Esophagus squamous epithelium (tissue), 5 donors: ENCODE results near the gene ACKR4. TPM values are rescaled to one million over a fixed set of nuclear protein-coding genes. Genes with fewer than 3 reads are reported as not detected.

Experiments used
- DNase-seq: peaks from one replicate; lab custom pipeline; 2025; lab: John Stamatoyannopoulos, UW
- H3K27ac ChIP-seq, 4 donors: fragments of 200-600 bp; sonication (generic); one replicate each; pipeline ENCODE4 v1.5.1; 2016 to 2019; ENCODE audit warnings: mild to moderate bottlenecking in 1 of 4
- H3K27me3 ChIP-seq, 4 donors: fragments of 200-600 bp; sonication (generic); 1 replicate in 3 of 4; 2 replicates in 1 of 4; pipeline versions ENCODE4 v1.5.1 to v1.6.0; 2017 to 2021; ENCODE audit warnings: antibody characterized with exemption in 1 of 4
- H3K36me3 ChIP-seq, 3 donors: fragments of 200-600 bp; sonication (generic); one replicate each; pipeline ENCODE4 v1.5.1; 2016 to 2019
- H3K4me1 ChIP-seq, 3 donors: fragments of 200-600 bp; sonication (generic); one replicate each; pipeline ENCODE4 v1.5.1; 2017 to 2019
- H3K4me3 ChIP-seq, 4 donors: fragments of 200-600 bp; sonication (generic); 1 replicate in 3 of 4; 2 replicates in 1 of 4; pipeline ENCODE4 v1.5.1; 2016 to 2019; ENCODE audit warnings: mild to moderate bottlenecking in 2 of 4, moderate library complexity in 1 of 4
- H3K9me3 ChIP-seq, 3 donors: fragments of 200-600 bp; sonication (generic); one replicate each; pipeline ENCODE4 v1.5.1; 2016 to 2019
- POLR2A ChIP-seq, 4 donors: fragments of 450-650 bp; IDR thresholded peaks; one replicate each; pipeline ENCODE4 v1.6.1; 2017; ENCODE audit warnings: antibody characterized with exemption in 4 of 4, mild to moderate bottlenecking in 4 of 4, moderate library complexity in 3 of 4
- WGBS, 2 donors: methylation state at CpG; one replicate each; pipeline ENCODE4 v1.1.5; 2018; 5-methylcytosine and 5-hydroxymethylcytosine counted together
- intact Hi-C: fragments of 100-400 bp; cut with DNase I; formaldehyde crosslinking; loops from one replicate; pipeline ENCODE4 v1.15.0; 2022
- total RNA-seq, 4 donors: library from RNA; depleted of rRNA; stranded (reverse); fragments of >200 nt; gene quantifications; one replicate each; pipeline ENCODE4 v1.1.0, GENCODE V29; 2016
- TF ChIP-seq, protein P1 (sequence below), 6 experiments: fragments of 450-650 bp in 4 of 6; fragments of 200-600 bp in 2 of 6; sonication (generic) in 2 of 6; IDR thresholded peaks; one replicate each; pipeline ENCODE4 v1.5.1; 2016 to 2019; ENCODE audit warnings: antibody characterized with exemption in 6 of 6, mild to moderate bottlenecking in 4 of 6, moderate library complexity in 4 of 6
- donor health status: DM: yes; HTN: yes; CAD: no.

Gene ACKR4
- total RNA-seq, 4 donors from 2014 or later: 0.31 to 1.1 (median 0.88) TPM; not detected in 1

DNA sequence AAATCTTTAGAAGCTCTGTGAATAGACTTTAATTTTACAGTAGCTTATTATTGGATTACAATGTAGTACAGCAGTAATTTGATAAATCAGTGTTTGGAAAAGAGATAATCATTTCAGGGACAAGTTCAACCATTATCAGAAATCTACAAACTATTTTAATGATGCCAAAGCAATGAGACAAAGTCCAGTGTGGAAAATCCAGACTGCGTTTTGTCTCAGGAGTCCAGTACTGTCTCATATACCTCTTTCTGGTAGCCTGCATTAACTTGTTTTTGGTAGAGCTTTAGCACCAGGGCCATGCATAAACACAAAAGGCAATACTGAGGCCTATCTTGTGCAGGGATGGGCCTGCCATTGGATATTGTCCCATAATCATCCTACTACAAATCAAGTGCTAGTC, 19.7 kb downstream of the ACKR4 start:
- TF ChIP-seq POLR2A (IDR thresholded peaks at IDR 0.05): no peak
- TF ChIP-seq, protein P1, sequence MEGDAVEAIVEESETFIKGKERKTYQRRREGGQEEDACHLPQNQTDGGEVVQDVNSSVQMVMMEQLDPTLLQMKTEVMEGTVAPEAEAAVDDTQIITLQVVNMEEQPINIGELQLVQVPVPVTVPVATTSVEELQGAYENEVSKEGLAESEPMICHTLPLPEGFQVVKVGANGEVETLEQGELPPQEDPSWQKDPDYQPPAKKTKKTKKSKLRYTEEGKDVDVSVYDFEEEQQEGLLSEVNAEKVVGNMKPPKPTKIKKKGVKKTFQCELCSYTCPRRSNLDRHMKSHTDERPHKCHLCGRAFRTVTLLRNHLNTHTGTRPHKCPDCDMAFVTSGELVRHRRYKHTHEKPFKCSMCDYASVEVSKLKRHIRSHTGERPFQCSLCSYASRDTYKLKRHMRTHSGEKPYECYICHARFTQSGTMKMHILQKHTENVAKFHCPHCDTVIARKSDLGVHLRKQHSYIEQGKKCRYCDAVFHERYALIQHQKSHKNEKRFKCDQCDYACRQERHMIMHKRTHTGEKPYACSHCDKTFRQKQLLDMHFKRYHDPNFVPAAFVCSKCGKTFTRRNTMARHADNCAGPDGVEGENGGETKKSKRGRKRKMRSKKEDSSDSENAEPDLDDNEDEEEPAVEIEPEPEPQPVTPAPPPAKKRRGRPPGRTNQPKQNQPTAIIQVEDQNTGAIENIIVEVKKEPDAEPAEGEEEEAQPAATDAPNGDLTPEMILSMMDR (IDR thresholded peaks at IDR 0.05): no peak
- peaks cover 0 to 35% (median 0%) of the 10 kb centered on the region in 3 donors for H3K36me3 ChIP-seq
- no peaks in the 10 kb centered on the region for H3K4me1 ChIP-seq
- no peak overlapping the region for H3K27ac ChIP-seq
- no peaks in the 10 kb centered on the region for H3K27me3 ChIP-seq
- H3K4me3 ChIP-seq: no peak overlapping the region
- intact Hi-C loops: no loop called here
- H3K9me3 ChIP-seq: no peaks in the 10 kb centered on the region
- 100% methylated on average over 1 of the region's 1 CpG for WGBS, 2 donors
- DNase-seq: no peak

- Histone ChIP-seq H3K4me1 (peaks cover 0 to 19% (median 0%) of the 10 kb centered on the region in 3 donors), H3K9me3 (no peaks in the 10 kb centered on the region), H3K4me3 (no peak overlapping the region), H3K36me3 (peaks cover 0 to 37% (median 0%) of the 10 kb centered on the region in 3 donors), H3K27ac (no peak overlapping the region), H3K27me3 (no peaks in the 10 kb centered on the region)
- TF ChIP-seq, protein P1 (IDR thresholded peaks at IDR 0.05): no peak
- no peak for TF ChIP-seq POLR2A (IDR thresholded peaks at IDR 0.05)
- intact Hi-C loops: no loop called here
- 48 to 62% methylated on average over 1 of the region's 1 CpG for WGBS, 2 donors
- no peak for DNase-seq
Observed at GRCh38 chr3:132622148-132622547, 25.1 kb downstream of the ACKR4 start.

DNA sequence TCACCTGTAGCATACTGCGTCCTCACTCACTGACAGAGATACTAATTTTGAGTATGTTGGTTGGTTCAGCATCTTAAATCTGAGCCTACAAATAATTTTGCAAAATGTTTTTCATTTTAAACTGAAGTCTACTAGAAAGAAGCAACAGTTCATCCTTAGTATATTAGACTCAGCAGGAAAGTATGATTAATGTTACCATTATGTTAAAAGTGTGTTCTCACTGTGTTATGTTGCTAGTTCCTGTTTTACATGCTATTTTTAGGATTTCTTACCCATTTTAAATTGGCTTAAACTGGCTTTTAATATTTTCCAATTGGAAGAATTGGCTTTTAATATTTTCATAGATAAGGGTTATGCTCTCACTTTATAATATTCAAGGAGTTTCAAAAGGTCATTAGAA, 25.7 kb downstream of the ACKR4 start:
- TF ChIP-seq, protein P1 (IDR thresholded peaks at IDR 0.05): no peak
- no peak for TF ChIP-seq POLR2A (IDR thresholded peaks at IDR 0.05)
- 88 to 95% methylated on average over 1 of the region's 1 CpG for WGBS, 2 donors
- H3K9me3 ChIP-seq: no peaks in the 10 kb centered on the region
- no peak overlapping the region for H3K4me3 ChIP-seq
- H3K36me3 ChIP-seq: peaks cover 0 to 43% (median 0%) of the 10 kb centered on the region in 3 donors
- H3K27ac ChIP-seq: no peak overlapping the region
- H3K4me1 ChIP-seq: peaks cover 0 to 19% (median 0%) of the 10 kb centered on the region in 3 donors
- no peak for DNase-seq
- no peaks in the 10 kb centered on the region for H3K27me3 ChIP-seq
- intact Hi-C loops: no loop called here

GRCh38 chr3:132623646-132624045, 26.6 kb downstream of the ACKR4 start:
- H3K9me3 ChIP-seq: no peaks in the 10 kb centered on the region
- peaks cover 0 to 48% (median 0%) of the 10 kb centered on the region in 3 donors for H3K36me3 ChIP-seq
- whole genome bisulfite sequencing, 2 donors: no CpG with 5 or more reads among the region's 1 CpG
- H3K4me1 ChIP-seq: peaks cover 0 to 19% (median 0%) of the 10 kb centered on the region in 3 donors
- TF ChIP-seq POLR2A (IDR thresholded peaks at IDR 0.05): no peak
- TF ChIP-seq, protein P1 (IDR thresholded peaks at IDR 0.05): no peak
- no peak overlapping the region for H3K4me3 ChIP-seq
- DNase-seq: no peak
- H3K27me3 ChIP-seq: no peaks in the 10 kb centered on the region
- H3K27ac ChIP-seq: peak overlapping the region in 2 of 4 donors; percentile 31 to 42
- intact Hi-C loops: no loop called here

GRCh38 chr3:132624790-132625189, 27.7 kb downstream of the ACKR4 start:
- H3K27me3 ChIP-seq: no peaks in the 10 kb centered on the region
- no peak overlapping the region for H3K4me3 ChIP-seq
- no peaks in the 10 kb centered on the region for H3K9me3 ChIP-seq
- peaks cover 0 to 22% (median 0%) of the 10 kb centered on the region in 3 donors for H3K4me1 ChIP-seq
- no peak for DNase-seq
- TF ChIP-seq, protein P1 (IDR thresholded peaks at IDR 0.05): no peak
- TF ChIP-seq POLR2A (IDR thresholded peaks at IDR 0.05): no peak
- peaks cover 0 to 48% (median 0%) of the 10 kb centered on the region in 3 donors for H3K36me3 ChIP-seq
- H3K27ac ChIP-seq: no peak overlapping the region
- intact Hi-C loops: no loop called here
- 94 to 98% methylated on average over 5 to 7 of the region's 7 CpGs for WGBS, 2 donors
